NB4 (cell line): ENCODE data around the gene UBR1.
"Not testable (repeated sequence)": the region's sequence is repeated elsewhere in the genome, so short reads cannot be mapped to it uniquely, and the experiment has no call there.

ENCODE experiments used
- CTCF ChIP-seq: IDR thresholded peaks from one replicate; pipeline ENCODE4 v1.5.1; 2012; ENCODE audit warnings: low read depth, low read length
- POLR2A ChIP-seq: IDR thresholded peaks from 2 replicates; pipeline ENCODE4 v1.6.1; 2011; ENCODE audit warnings: mild to moderate bottlenecking; ENCODE audit not compliant: insufficient read length; ENCODE audit errors: extremely low read depth

DNA sequence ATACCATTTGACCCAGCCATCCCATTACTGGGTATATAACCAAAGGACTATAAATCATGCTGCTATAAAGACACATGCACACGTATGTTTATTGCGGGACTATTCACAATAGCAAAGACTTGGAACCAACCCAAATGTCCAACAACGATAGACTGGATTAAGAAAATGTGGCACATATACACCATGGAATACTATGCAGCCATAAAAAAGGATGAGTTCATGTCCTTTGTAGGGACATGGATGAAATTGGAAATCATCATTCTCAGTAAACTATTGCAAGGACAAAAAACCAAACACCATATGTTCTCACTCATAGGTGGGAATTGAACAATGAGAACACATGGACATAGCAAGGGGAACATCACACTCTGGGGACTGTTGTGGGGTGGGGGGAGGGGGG, 156.9 kb downstream of the UBR1 start:
- not testable (repeated sequence) for TF ChIP-seq POLR2A, CTCF
